B cell (primary cell): ENCODE results near the gene PTPRF. TPM values are rescaled to one million over a fixed set of nuclear protein-coding genes. Genes with fewer than 3 reads are reported as not detected.

Source experiments
- ATAC-seq: fragments of 200-7000 bp; cut with Tn5 transposase; one replicate; pipeline ENCODE4 v1.10.0; 2021; ENCODE audit warnings: low read depth, mild to moderate bottlenecking, moderate number of reproducible peaks, moderate library complexity
- CTCF ChIA-PET: fragments of 350-600 bp; sonication (Branson Sonifier 250); formaldehyde crosslinking; loops from one replicate; lab custom pipeline; 2021; ENCODE audit warnings: antibody characterized with exemption, inconsistent platforms; lab: Charles Lee
- POLR2A ChIA-PET: fragments of 350-600 bp; sonication (Branson Sonifier 250); formaldehyde crosslinking; loops from one replicate; lab custom pipeline; 2021; ENCODE audit warnings: antibody characterized with exemption; lab: Charles Lee
- DNase-seq: peaks from one replicate; pipeline ENCODE4 v3.0.0; 2013
- H2AFZ ChIP-seq: 2 replicates; pipeline ENCODE4 v1.6.1; 2012; ENCODE audit warnings: mild to moderate bottlenecking, low read depth, low read length; ENCODE audit not compliant: insufficient read depth, poor library complexity, severe bottlenecking
- H3K27ac ChIP-seq, 2 donors: 1 replicate in 1 of 2; 2 replicates in 1 of 2; pipeline ENCODE4 v1.5.1; 2012 to 2013; ENCODE audit warnings: low read length in 2 of 2, mild to moderate bottlenecking in 2 of 2, moderate library complexity in 1 of 2
- H3K27me3 ChIP-seq, 4 experiments: fragments of 200-600 bp in 1 of 4; sonication (generic) in 1 of 4; replicated peaks in 1 of 4; 1 replicate in 2 of 4; 2 replicates in 2 of 4; pipeline versions ENCODE4 v1.6.1 to v1.7.0; 2013 to 2016; ENCODE audit warnings: low read length in 3 of 4, mild to moderate bottlenecking in 2 of 4, mixed read lengths in 1 of 4, moderate library complexity in 1 of 4; ENCODE audit not compliant: insufficient read depth in 4 of 4, control insufficient read depth in 3 of 4; ENCODE audit errors: control extremely low read depth in 1 of 4
- H3K36me3 ChIP-seq, 2 experiments: replicated peaks in 1 of 2; 1 replicate in 1 of 2; 2 replicates in 1 of 2; pipeline versions ENCODE4 v1.6.1 to v1.7.1; 2013; ENCODE audit warnings: low read length in 1 of 2; ENCODE audit not compliant: insufficient read depth in 2 of 2, control insufficient read depth in 1 of 2; ENCODE audit errors: control extremely low read depth in 1 of 2, extremely low read depth in 1 of 2
- H3K4me1 ChIP-seq, 2 donors: fragments of 200-600 bp in 1 of 2; sonication (generic) in 1 of 2; 1 replicate in 1 of 2; 2 replicates in 1 of 2; pipeline versions ENCODE4 v1.5.1 to v1.6.1; 2013 to 2017; ENCODE audit warnings: low read length in 2 of 2; ENCODE audit not compliant: control insufficient read depth in 2 of 2, insufficient read depth in 2 of 2
- H3K4me2 ChIP-seq: replicated peaks from 2 replicates; pipeline ENCODE3; 2012; ENCODE audit warnings: mild to moderate bottlenecking, low read depth, low read length; ENCODE audit not compliant: poor library complexity, severe bottlenecking
- H3K4me3 ChIP-seq, 5 experiments: fragments of 200-600 bp in 1 of 5; sonication (generic) in 1 of 5; 1 replicate in 3 of 5; 2 replicates in 2 of 5; pipeline versions ENCODE4 v1.5.1 to v1.7.0; 2011 to 2016; ENCODE audit warnings: low read length in 4 of 5, mild to moderate bottlenecking in 4 of 5, low read depth in 2 of 5, control low read depth in 1 of 5, moderate library complexity in 1 of 5; ENCODE audit not compliant: insufficient read depth in 1 of 5; ENCODE audit errors: control extremely low read depth in 1 of 5, extremely low read depth in 1 of 5
- H3K79me2 ChIP-seq: fragments of 200-600 bp; sonication (generic); one replicate; pipeline ENCODE4 v1.6.0; 2016; ENCODE audit warnings: low read length; ENCODE audit not compliant: control insufficient read depth, insufficient read depth
- H3K9ac ChIP-seq: fragments of 200-600 bp; sonication (generic); 2 replicates; pipeline ENCODE4 v1.6.1; 2017; ENCODE audit warnings: mild to moderate bottlenecking, low read length, moderate library complexity
- H3K9me3 ChIP-seq, 3 donors: one replicate each; pipeline versions ENCODE4 v1.6.1 to v1.7.1; 2013; ENCODE audit warnings: low read length in 2 of 3; ENCODE audit not compliant: control insufficient read depth in 2 of 3, insufficient read depth in 1 of 3; ENCODE audit errors: control extremely low read depth in 1 of 3
- H4K20me1 ChIP-seq: 2 replicates; pipeline ENCODE4 v1.6.0; 2012; ENCODE audit warnings: mild to moderate bottlenecking, low read length; ENCODE audit not compliant: insufficient read depth, control insufficient read depth, poor library complexity, severe bottlenecking
- H3K27ac Mint-ChIP-seq: one replicate; pipeline ENCODE4 v1.8.0; 2021; ENCODE audit warnings: mixed read lengths
- H3K27me3 Mint-ChIP-seq: one replicate; pipeline ENCODE4 v1.8.0; 2021; ENCODE audit warnings: mixed read lengths
- H3K4me1 Mint-ChIP-seq: one replicate; pipeline ENCODE4 v1.8.0; 2021; ENCODE audit warnings: mixed read lengths
- H3K4me3 Mint-ChIP-seq: one replicate; pipeline ENCODE4 v1.8.0; 2021; ENCODE audit warnings: mixed read lengths
- H3K9me3 Mint-ChIP-seq: one replicate; pipeline ENCODE4 v1.8.0; 2022; ENCODE audit warnings: mixed read lengths; ENCODE audit not compliant: insufficient read depth
- CTCF ChIP-seq: fragments of 200-600 bp; IDR thresholded peaks from one replicate; pipeline ENCODE4 v1.8.0; 2022; ENCODE audit warnings: antibody characterized with exemption, mild to moderate bottlenecking
- EZH2 ChIP-seq: IDR thresholded peaks from 2 replicates; pipeline ENCODE4 v1.6.1; 2012; ENCODE audit warnings: borderline replicate concordance, low read depth, mild to moderate bottlenecking, moderate library complexity, low read length; ENCODE audit not compliant: insufficient read depth, poor library complexity, severe bottlenecking
- WGBS: methylation state at CpG from one replicate; pipeline ENCODE4 v1.1.5; 2013; ENCODE audit warnings: missing lambda C conversion rate; ENCODE audit not compliant: insufficient coverage; 5-methylcytosine and 5-hydroxymethylcytosine counted together
- intact Hi-C: fragments of 100-400 bp; cut with micrococcal nuclease; formaldehyde crosslinking; loops from one replicate; pipeline ENCODE4 v1.10.0; 2022
- polyA plus RNA-seq: library from polyadenylated mRNA; depleted of rRNA; stranded (reverse); fragments of >200 nt; gene quantifications from 2 replicates; pipeline ENCODE4 v1.2.3, GENCODE V29; 2012
- total RNA-seq, 2 donors: library from RNA; stranded (reverse); fragments of 120-200 nt in 1 of 2; gene quantifications; 1 replicate in 1 of 2; 2 replicates in 1 of 2; pipeline versions ENCODE4 v1.2.3 to v1.2.4, GENCODE V29; 2013 to 2022

Gene PTPRF
- total and polyA plus RNA-seq, 2 donors (not counting 1 experiment from before 2014, with no cell fraction given), result 0.07 to 0.13 TPM

DNA sequence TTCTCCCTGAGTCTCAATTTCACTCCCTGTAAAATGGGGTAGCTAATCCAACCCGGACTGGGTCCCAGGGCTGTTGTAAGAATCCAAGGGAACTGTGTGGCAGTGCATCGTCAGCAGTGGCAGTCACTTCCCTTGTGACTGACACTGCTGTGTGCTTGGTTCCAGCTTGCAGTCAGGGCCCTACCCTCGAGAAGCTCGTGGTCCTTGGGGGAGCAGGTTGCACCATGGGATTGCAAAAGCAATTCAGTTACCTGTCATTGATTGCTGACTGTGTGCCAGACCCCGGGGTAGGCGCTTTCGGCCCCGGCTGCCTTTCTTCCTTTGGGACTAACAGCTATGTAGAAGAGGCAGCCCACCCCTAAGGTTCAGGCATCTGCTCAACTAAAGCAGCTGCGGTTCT lies 2.9 kb downstream of the PTPRF start:
- H3K4me3 Mint-ChIP-seq, result no peak overlapping the region
- WGBS, result 86% methylated on average over 9 of the region's 9 CpGs
- no peak overlapping the region for H3K4me2 ChIP-seq
- no peak for ATAC-seq
- no peak overlapping the region for H3K9ac ChIP-seq
- DNase-seq, result no peak
- H3K4me3 ChIP-seq, result no peak overlapping the region
- CTCF ChIA-PET, result interaction anchor here (0.8 kb wide), 1 partner anchor 400 kb away, joined by 3 read pairs; the partner anchor contains the start of gene ARTN
- peaks cover 16% of the 10 kb centered on the region for H3K4me1 Mint-ChIP-seq
- intact Hi-C loops, result no loop called here
- H3K27ac Mint-ChIP-seq, result no peak overlapping the region
- H3K9me3 Mint-ChIP-seq, result no peaks in the 10 kb centered on the region
- peaks cover 0 to 33% (median 22%) of the 10 kb centered on the region in 4 experiments for H3K27me3 ChIP-seq
- H3K9me3 ChIP-seq, result peaks cover 0 to 3% (median 0%) of the 10 kb centered on the region in 3 donors
- POLR2A ChIA-PET, result no interaction called here
- H3K36me3 ChIP-seq, result no peaks in the 10 kb centered on the region
- no peaks in the 10 kb centered on the region for H3K79me2 ChIP-seq
- no peak overlapping the region for H3K27ac ChIP-seq
- no peak for TF ChIP-seq CTCF
- no peak for TF ChIP-seq EZH2
- H3K27me3 Mint-ChIP-seq, result peaks cover 49% of the 10 kb centered on the region
- H2AFZ ChIP-seq, result no peak overlapping the region
- no peaks in the 10 kb centered on the region for H4K20me1 ChIP-seq
- H3K4me1 ChIP-seq, result peaks cover 13 to 18% of the 10 kb centered on the region in 2 donors

DNA sequence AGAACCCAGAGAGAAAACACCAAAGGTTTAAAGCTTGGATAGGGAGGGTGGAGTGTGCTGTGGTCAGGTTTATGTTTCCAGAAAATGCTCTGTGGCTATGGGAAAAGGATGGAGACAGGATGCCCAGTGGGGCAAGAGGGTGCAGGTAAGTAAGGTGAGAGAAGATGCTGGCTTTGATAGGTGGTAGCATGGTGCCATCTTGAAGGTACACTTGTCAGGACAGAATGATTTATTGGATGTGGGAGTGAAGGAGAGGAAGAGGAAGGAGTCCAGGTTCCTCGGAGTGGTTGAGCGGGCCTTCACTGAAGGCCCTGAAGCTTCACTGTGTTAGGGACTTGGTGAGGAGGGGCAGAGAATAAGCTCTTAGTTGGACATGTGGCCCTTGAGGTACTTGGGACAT lies 3.6 kb downstream of the PTPRF start:
- TF ChIP-seq EZH2, result no peak
- TF ChIP-seq CTCF, result no peak
- H3K36me3 ChIP-seq, result no peaks in the 10 kb centered on the region
- H3K27ac ChIP-seq, result no peak overlapping the region
- ChIA-PET POLR2A (no interaction called here), CTCF (no interaction called here)
- H3K79me2 ChIP-seq, result no peaks in the 10 kb centered on the region
- no peak overlapping the region for H2AFZ ChIP-seq
- H4K20me1 ChIP-seq, result no peaks in the 10 kb centered on the region
- H3K4me1 ChIP-seq, result peaks cover 13 to 16% of the 10 kb centered on the region in 2 donors
- DNase-seq, result no peak
- H3K4me1 Mint-ChIP-seq, result peaks cover 15% of the 10 kb centered on the region
- H3K27me3 ChIP-seq, result peaks cover 0 to 32% (median 21%) of the 10 kb centered on the region in 4 experiments
- H3K4me2 ChIP-seq, result no peak overlapping the region
- 79% methylated on average over 2 of the region's 2 CpGs for WGBS
- H3K27me3 Mint-ChIP-seq, result peaks cover 44% of the 10 kb centered on the region
- H3K9ac ChIP-seq, result no peak overlapping the region
- no peak overlapping the region for H3K4me3 ChIP-seq
- H3K9me3 Mint-ChIP-seq, result no peaks in the 10 kb centered on the region
- H3K9me3 ChIP-seq, result peaks cover 0 to 3% (median 0%) of the 10 kb centered on the region in 3 donors
- no peak for ATAC-seq
- intact Hi-C loops, result no loop called here
- no peak overlapping the region for H3K27ac Mint-ChIP-seq
- no peak overlapping the region for H3K4me3 Mint-ChIP-seq
